Parathyroid adenoma (tissue), 2 donors: ENCODE data around the gene OXT.
"Not testable (repeated sequence)": the region's sequence is repeated elsewhere in the genome, so short reads cannot be mapped to it uniquely, and the experiment has no call there.

Source experiments
- H2AFZ ChIP-seq: fragments of 300-600 bp; sonication (generic); one replicate; pipeline ENCODE4 v1.7.0; 2017; ENCODE audit warnings: antibody characterized with exemption, mild to moderate bottlenecking
- H3K27ac ChIP-seq: fragments of 300-600 bp; sonication (generic); one replicate; pipeline ENCODE4 v1.7.0; 2017
- H3K27me3 ChIP-seq: fragments of 300-600 bp; sonication (generic); one replicate; pipeline ENCODE4 v1.7.0; 2017; ENCODE audit warnings: low read length; ENCODE audit not compliant: control insufficient read depth, insufficient read depth
- H3K36me3 ChIP-seq: fragments of 300-600 bp; sonication (generic); one replicate; pipeline ENCODE4 v1.7.0; 2017; ENCODE audit warnings: low read length; ENCODE audit not compliant: control insufficient read depth, insufficient read depth
- H3K4me1 ChIP-seq: fragments of 300-600 bp; sonication (generic); one replicate; pipeline ENCODE4 v1.7.0; 2017; ENCODE audit warnings: control low read depth
- H3K4me2 ChIP-seq: fragments of 300-600 bp; sonication (generic); one replicate; pipeline ENCODE4 v1.7.0; 2017; ENCODE audit warnings: low read length
- H3K4me3 ChIP-seq: fragments of 300-600 bp; sonication (generic); one replicate; pipeline ENCODE4 v1.7.0; 2017; ENCODE audit warnings: low read depth, low read length
- H3K79me2 ChIP-seq: fragments of 300-600 bp; sonication (generic); one replicate; pipeline ENCODE4 v1.7.0; 2017; ENCODE audit warnings: control low read depth
- H3K9ac ChIP-seq: fragments of 300-600 bp; sonication (generic); one replicate; pipeline ENCODE4 v1.7.0; 2017; ENCODE audit warnings: mild to moderate bottlenecking
- H3K9me3 ChIP-seq: fragments of 300-600 bp; sonication (generic); one replicate; pipeline ENCODE4 v1.7.0; 2017; ENCODE audit warnings: low read length; ENCODE audit not compliant: control insufficient read depth
- CTCF ChIP-seq: fragments of 300-600 bp; sonication (generic); IDR thresholded peaks from one replicate; pipeline ENCODE4 v1.7.0; 2017; ENCODE audit warnings: antibody characterized with exemption, mild to moderate bottlenecking
- donor health status: primary hyperparathyroidism.

OXT gene

GRCh38 chr20:3117839-3118379 is 46.5 kb downstream of the OXT start:
- H3K36me3 ChIP-seq, H3K79me2 ChIP-seq, H3K4me3 ChIP-seq, H3K4me1 ChIP-seq, H3K4me2 ChIP-seq, H3K9me3 ChIP-seq, H3K27me3 ChIP-seq, H3K27ac ChIP-seq, H3K9ac ChIP-seq: not testable (repeated sequence)
- H2AFZ ChIP-seq: peak overlapping the region; percentile 67
- peak; percentile 78 for TF ChIP-seq CTCF

- Histone ChIP-seq H3K27me3 (no peaks in the 10 kb centered on the region), H3K9ac (no peak overlapping the region), H2AFZ (no peak overlapping the region), H3K4me3 (no peak overlapping the region), H3K27ac (no peak overlapping the region), H3K9me3 (no peaks in the 10 kb centered on the region), H3K4me2 (no peak overlapping the region), H3K36me3 (no peaks in the 10 kb centered on the region), H3K79me2 (peaks cover 5% of the 10 kb centered on the region), H3K4me1 (peaks cover 5% of the 10 kb centered on the region)
- no peak for TF ChIP-seq CTCF
These were observed 47.6 kb downstream of the OXT start for GRCh38 chr20:3119044-3119443.

- Histone ChIP-seq H3K9me3 (no peaks in the 10 kb centered on the region), H3K79me2 (peaks cover 5% of the 10 kb centered on the region), H3K4me1 (peaks cover 3% of the 10 kb centered on the region), H2AFZ (no peak overlapping the region), H3K4me3 (no peak overlapping the region), H3K27ac (no peak overlapping the region), H3K27me3 (no peaks in the 10 kb centered on the region), H3K4me2 (no peak overlapping the region), H3K36me3 (no peaks in the 10 kb centered on the region), H3K9ac (no peak overlapping the region)
- no peak for TF ChIP-seq CTCF
These were observed 50.0 kb downstream of the OXT start for GRCh38 chr20:3121271-3121911.
